Rectal smooth muscle tissue (tissue), 1 donor: ENCODE measurements around the gene FAM83B.
"Not testable (repeated sequence)": the region's sequence is repeated elsewhere in the genome, so short reads cannot be mapped to it uniquely, and the experiment has no call there.

Source experiments
- H3K27ac ChIP-seq: one replicate; pipeline ENCODE4 v1.7.0; 2013; ENCODE audit warnings: low read depth, low read length, inconsistent platforms
- H3K27me3 ChIP-seq: one replicate; pipeline ENCODE4 v1.7.0; 2013; ENCODE audit warnings: low read length; ENCODE audit not compliant: control insufficient read depth, insufficient read depth
- H3K36me3 ChIP-seq: one replicate; pipeline ENCODE4 v1.7.0; 2013; ENCODE audit warnings: low read length; ENCODE audit not compliant: control insufficient read depth, insufficient read depth
- H3K4me1 ChIP-seq: one replicate; pipeline ENCODE4 v1.7.0; 2013; ENCODE audit warnings: low read length; ENCODE audit not compliant: control insufficient read depth, insufficient read depth
- H3K4me3 ChIP-seq: one replicate; pipeline ENCODE4 v1.7.0; 2013; ENCODE audit warnings: low read length
- H3K9ac ChIP-seq: one replicate; pipeline ENCODE4 v1.7.0; 2013; ENCODE audit warnings: low read length

FAM83B gene

GRCh38 chr6:54824225-54824624, 22.3 kb upstream of the FAM83B start:
- H3K27me3 ChIP-seq, H3K27ac ChIP-seq, H3K4me1 ChIP-seq, H3K36me3 ChIP-seq, H3K9ac ChIP-seq, H3K4me3 ChIP-seq: not testable (repeated sequence)

- Histone ChIP-seq H3K27me3 (no peaks in the 10 kb centered on the region), H3K27ac (no peak overlapping the region), H3K4me3 (no peak overlapping the region), H3K9ac (no peak overlapping the region), H3K36me3 (no peaks in the 10 kb centered on the region), H3K4me1 (no peaks in the 10 kb centered on the region)
Observed at GRCh38 chr6:54827010-54827409, 19.6 kb upstream of the FAM83B start.

- H3K9ac ChIP-seq = no peak overlapping the region
- no peaks in the 10 kb centered on the region for H3K36me3 ChIP-seq
- H3K27ac ChIP-seq = no peak overlapping the region
- no peak overlapping the region for H3K4me3 ChIP-seq
- no peaks in the 10 kb centered on the region for H3K27me3 ChIP-seq
- H3K4me1 ChIP-seq = no peaks in the 10 kb centered on the region
Observed at GRCh38 chr6:54830216-54830615, 16.4 kb upstream of the FAM83B start.

GRCh38 chr6:54835176-54835575, 11.4 kb upstream of the FAM83B start:
- no peak overlapping the region for H3K9ac ChIP-seq
- H3K4me3 ChIP-seq = no peak overlapping the region
- H3K27me3 ChIP-seq = no peaks in the 10 kb centered on the region
- no peaks in the 10 kb centered on the region for H3K36me3 ChIP-seq
- H3K27ac ChIP-seq = no peak overlapping the region
- H3K4me1 ChIP-seq = no peaks in the 10 kb centered on the region

- Histone ChIP-seq H3K9ac (no peak overlapping the region), H3K27me3 (no peaks in the 10 kb centered on the region), H3K36me3 (no peaks in the 10 kb centered on the region), H3K4me1 (no peaks in the 10 kb centered on the region), H3K4me3 (peak overlapping the region; percentile 61), H3K27ac (no peak overlapping the region)
Observed at GRCh38 chr6:54846857-54847674, 495 bp downstream of the FAM83B start.

GRCh38 chr6:54847799-54848597, 1.4 kb downstream of the FAM83B start:
- Histone ChIP-seq H3K27ac (no peak overlapping the region), H3K9ac (no peak overlapping the region), H3K36me3 (no peaks in the 10 kb centered on the region), H3K27me3 (no peaks in the 10 kb centered on the region), H3K4me1 (no peaks in the 10 kb centered on the region), H3K4me3 (peak overlapping the region; percentile 61)

GRCh38 chr6:54850114-54850513, 3.5 kb downstream of the FAM83B start:
- Histone ChIP-seq H3K4me3 (no peak overlapping the region), H3K36me3 (no peaks in the 10 kb centered on the region), H3K9ac (no peak overlapping the region), H3K27me3 (no peaks in the 10 kb centered on the region), H3K27ac (no peak overlapping the region), H3K4me1 (no peaks in the 10 kb centered on the region)

- no peak overlapping the region for H3K27ac ChIP-seq
- no peaks in the 10 kb centered on the region for H3K4me1 ChIP-seq
- no peak overlapping the region for H3K9ac ChIP-seq
- no peaks in the 10 kb centered on the region for H3K36me3 ChIP-seq
- H3K4me3 ChIP-seq = no peak overlapping the region
- H3K27me3 ChIP-seq = no peaks in the 10 kb centered on the region
Observed at GRCh38 chr6:54856129-54856528, 9.6 kb downstream of the FAM83B start.

- no peak overlapping the region for H3K9ac ChIP-seq
- no peak overlapping the region for H3K4me3 ChIP-seq
- no peaks in the 10 kb centered on the region for H3K4me1 ChIP-seq
- no peak overlapping the region for H3K27ac ChIP-seq
- no peaks in the 10 kb centered on the region for H3K27me3 ChIP-seq
- no peaks in the 10 kb centered on the region for H3K36me3 ChIP-seq
Observed at GRCh38 chr6:54860132-54860531, 13.6 kb downstream of the FAM83B start.

GRCh38 chr6:54860739-54861138, 14.2 kb downstream of the FAM83B start:
- Histone ChIP-seq H3K36me3 (no peaks in the 10 kb centered on the region), H3K27ac (no peak overlapping the region), H3K4me1 (no peaks in the 10 kb centered on the region), H3K9ac (no peak overlapping the region), H3K4me3 (no peak overlapping the region), H3K27me3 (no peaks in the 10 kb centered on the region)

GRCh38 chr6:54861905-54862616, 15.5 kb downstream of the FAM83B start:
- H3K4me1 ChIP-seq = no peaks in the 10 kb centered on the region
- H3K4me3 ChIP-seq = no peak overlapping the region
- no peaks in the 10 kb centered on the region for H3K27me3 ChIP-seq
- H3K36me3 ChIP-seq = no peaks in the 10 kb centered on the region
- no peak overlapping the region for H3K27ac ChIP-seq
- no peak overlapping the region for H3K9ac ChIP-seq

- no peaks in the 10 kb centered on the region for H3K4me1 ChIP-seq
- no peak overlapping the region for H3K9ac ChIP-seq
- no peaks in the 10 kb centered on the region for H3K36me3 ChIP-seq
- H3K27ac ChIP-seq = no peak overlapping the region
- H3K4me3 ChIP-seq = no peak overlapping the region
- H3K27me3 ChIP-seq = no peaks in the 10 kb centered on the region
Observed at GRCh38 chr6:54864272-54864671, 17.7 kb downstream of the FAM83B start.
